Neural progenitor cell (in vitro differentiated cells): ENCODE results near the gene C4orf50.

Experiments used
- CTCF ChIP-seq: fragments of 200-600 bp; sonication (generic); IDR thresholded peaks from 2 replicates; pipeline ENCODE4 v1.5.1; 2017; ENCODE audit warnings: antibody characterized with exemption, mild to moderate bottlenecking
- EZH2 ChIP-seq: fragments of 200-600 bp; sonication (generic); IDR thresholded peaks from 2 replicates; pipeline ENCODE4 v1.6.1; 2017; ENCODE audit warnings: antibody characterized with exemption, mild to moderate bottlenecking, moderate library complexity

GRCh38 chr4:5919044-5919443 is 99.2 kb downstream of the C4orf50 start:
- TF ChIP-seq CTCF (no peak), EZH2 (no peak)
